Fibroblast of lung (primary cell): ENCODE measurements around the gene ATP6V0B. TPM values are rescaled to one million over a fixed set of nuclear protein-coding genes. Genes with fewer than 3 reads are reported as not detected.
A peak's percentile ranks its signal among the peaks of the same experiment; 100 is the strongest.

Experiments used
- DNase-seq, 2 donors: peaks; one replicate each; pipeline versions ENCODE4 v3.0.0 to v3.0.0-alpha.2; 2010; ENCODE audit warnings: low read depth in 2 of 2
- H2AFZ ChIP-seq: 2 replicates; pipeline ENCODE4 v1.5.1; 2012; ENCODE audit warnings: low read length, control low read depth, inconsistent platforms
- H3K27ac ChIP-seq: 2 replicates; pipeline ENCODE4 v1.5.1; 2011; ENCODE audit warnings: low read length, control low read depth; ENCODE audit not compliant: insufficient read depth
- H3K27me3 ChIP-seq: 2 replicates; pipeline ENCODE4 v1.5.1; 2011; ENCODE audit warnings: mild to moderate bottlenecking, low read length; ENCODE audit not compliant: control insufficient read depth, insufficient read depth
- H3K36me3 ChIP-seq: 2 replicates; pipeline ENCODE4 v1.5.1; 2011; ENCODE audit warnings: low read length; ENCODE audit not compliant: control insufficient read depth, insufficient read depth
- H3K4me1 ChIP-seq: 2 replicates; pipeline ENCODE4 v1.5.1; 2011; ENCODE audit warnings: low read length; ENCODE audit not compliant: control insufficient read depth, insufficient read depth; ENCODE audit errors: extremely low read depth
- H3K4me2 ChIP-seq: 2 replicates; pipeline ENCODE4 v1.5.1; 2011; ENCODE audit warnings: low read length, control low read depth; ENCODE audit not compliant: insufficient read depth; ENCODE audit errors: extremely low read depth
- H3K4me3 ChIP-seq, 4 experiments: fragments of 200-600 bp in 1 of 4; sonication (generic) in 1 of 4; replicated peaks in 1 of 4; 2 replicates each; pipeline ENCODE4 v1.5.1; 2011 to 2016; ENCODE audit warnings: low read length in 4 of 4, low read depth in 3 of 4, mild to moderate bottlenecking in 3 of 4, control low read depth in 2 of 4, inconsistent platforms in 1 of 4, mixed read lengths in 1 of 4; ENCODE audit not compliant: insufficient read depth in 1 of 4; ENCODE audit errors: control extremely low read depth in 1 of 4
- H3K79me2 ChIP-seq: 2 replicates; pipeline ENCODE4 v1.5.1; 2012; ENCODE audit warnings: mild to moderate bottlenecking, low read length, inconsistent platforms; ENCODE audit not compliant: control insufficient read depth, insufficient read depth
- H3K9ac ChIP-seq: 2 replicates; pipeline ENCODE4 v1.5.1; 2011; ENCODE audit warnings: mild to moderate bottlenecking, low read length, control low read depth; ENCODE audit not compliant: insufficient read depth
- H3K9me3 ChIP-seq: 2 replicates; pipeline ENCODE4 v1.5.1; 2012; ENCODE audit warnings: low read depth, low read length; ENCODE audit not compliant: control insufficient read depth, insufficient read depth
- H4K20me1 ChIP-seq: 2 replicates; pipeline ENCODE4 v1.5.1; 2011; ENCODE audit warnings: low read length; ENCODE audit not compliant: control insufficient read depth, insufficient read depth; ENCODE audit errors: extremely low read depth
- EZH2 ChIP-seq: IDR thresholded peaks from 2 replicates; pipeline ENCODE4 v1.5.1; 2012; ENCODE audit warnings: low read length, control low read depth, mild to moderate bottlenecking; ENCODE audit errors: missing control alignments
- polyA plus RNA-seq, 2 donors: library from polyadenylated mRNA; depleted of rRNA in 1 of 2; stranded (reverse) in 1 of 2; unstranded in 1 of 2; fragments of >200 nt; gene quantifications; 2 replicates each; pipeline ENCODE4 v1.2.1, GENCODE V29; 2011 to 2012; ENCODE audit warnings: missing spikeins in 1 of 2
- total RNA-seq: library from RNA; depleted of rRNA; stranded (reverse); fragments of >200 nt; gene quantifications from 2 replicates; pipeline ENCODE4 v1.2.1, GENCODE V29; 2014
- TF ChIP-seq, protein P1 (sequence below), 2 donors: IDR thresholded peaks in 1 of 2; conservative IDR thresholded peaks in 1 of 2; 1 replicate in 1 of 2; 2 replicates in 1 of 2; pipeline ENCODE4 v1.5.1; 2011 to 2012; ENCODE audit warnings: low read length in 2 of 2, control low read depth in 1 of 2, inconsistent platforms in 1 of 2, low read depth in 1 of 2, mild to moderate bottlenecking in 1 of 2

ATP6V0B gene
- total and polyA plus RNA-seq, 2 donors (not counting 1 experiment from before 2014, with no cell fraction given): 83.5 to 121 TPM

DNA sequence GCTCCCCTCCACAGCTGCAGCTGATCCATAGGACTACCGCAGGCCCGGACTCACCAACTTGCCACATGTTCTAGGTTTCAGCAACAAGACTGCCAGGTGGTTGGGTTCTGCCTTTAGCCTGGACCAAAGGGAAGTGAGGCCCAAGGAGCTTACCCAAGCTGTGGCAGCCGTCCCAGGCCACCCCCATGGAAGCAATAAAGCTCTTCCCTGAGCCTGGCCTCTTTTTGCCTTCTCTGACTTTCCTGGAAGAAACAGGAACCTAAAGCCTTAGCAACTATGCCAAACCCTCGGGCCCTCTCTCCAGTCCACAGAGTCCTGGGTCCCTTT lies 43.8 kb upstream of the ATP6V0B start:
- DNase-seq: no peak
- H3K4me1 ChIP-seq: peaks cover 9% of the 10 kb centered on the region
- H3K4me3 ChIP-seq: no peak overlapping the region
- H4K20me1 ChIP-seq: no peaks in the 10 kb centered on the region
- H3K27ac ChIP-seq: no peak overlapping the region
- no peaks in the 10 kb centered on the region for H3K79me2 ChIP-seq
- H3K9ac ChIP-seq: no peak overlapping the region
- no peak overlapping the region for H3K4me2 ChIP-seq
- no peaks in the 10 kb centered on the region for H3K27me3 ChIP-seq
- no peak overlapping the region for H2AFZ ChIP-seq
- TF ChIP-seq, protein P1, sequence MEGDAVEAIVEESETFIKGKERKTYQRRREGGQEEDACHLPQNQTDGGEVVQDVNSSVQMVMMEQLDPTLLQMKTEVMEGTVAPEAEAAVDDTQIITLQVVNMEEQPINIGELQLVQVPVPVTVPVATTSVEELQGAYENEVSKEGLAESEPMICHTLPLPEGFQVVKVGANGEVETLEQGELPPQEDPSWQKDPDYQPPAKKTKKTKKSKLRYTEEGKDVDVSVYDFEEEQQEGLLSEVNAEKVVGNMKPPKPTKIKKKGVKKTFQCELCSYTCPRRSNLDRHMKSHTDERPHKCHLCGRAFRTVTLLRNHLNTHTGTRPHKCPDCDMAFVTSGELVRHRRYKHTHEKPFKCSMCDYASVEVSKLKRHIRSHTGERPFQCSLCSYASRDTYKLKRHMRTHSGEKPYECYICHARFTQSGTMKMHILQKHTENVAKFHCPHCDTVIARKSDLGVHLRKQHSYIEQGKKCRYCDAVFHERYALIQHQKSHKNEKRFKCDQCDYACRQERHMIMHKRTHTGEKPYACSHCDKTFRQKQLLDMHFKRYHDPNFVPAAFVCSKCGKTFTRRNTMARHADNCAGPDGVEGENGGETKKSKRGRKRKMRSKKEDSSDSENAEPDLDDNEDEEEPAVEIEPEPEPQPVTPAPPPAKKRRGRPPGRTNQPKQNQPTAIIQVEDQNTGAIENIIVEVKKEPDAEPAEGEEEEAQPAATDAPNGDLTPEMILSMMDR (conservative IDR thresholded peaks at IDR 0.05 in 1 of 2, IDR thresholded peaks at IDR 0.05 in 1 of 2; ENCODE audit: low read depth in 1 of 2, low read length in 2 of 2): no peak
- TF ChIP-seq EZH2: no peak
- no peaks in the 10 kb centered on the region for H3K36me3 ChIP-seq
- no peaks in the 10 kb centered on the region for H3K9me3 ChIP-seq

DNA sequence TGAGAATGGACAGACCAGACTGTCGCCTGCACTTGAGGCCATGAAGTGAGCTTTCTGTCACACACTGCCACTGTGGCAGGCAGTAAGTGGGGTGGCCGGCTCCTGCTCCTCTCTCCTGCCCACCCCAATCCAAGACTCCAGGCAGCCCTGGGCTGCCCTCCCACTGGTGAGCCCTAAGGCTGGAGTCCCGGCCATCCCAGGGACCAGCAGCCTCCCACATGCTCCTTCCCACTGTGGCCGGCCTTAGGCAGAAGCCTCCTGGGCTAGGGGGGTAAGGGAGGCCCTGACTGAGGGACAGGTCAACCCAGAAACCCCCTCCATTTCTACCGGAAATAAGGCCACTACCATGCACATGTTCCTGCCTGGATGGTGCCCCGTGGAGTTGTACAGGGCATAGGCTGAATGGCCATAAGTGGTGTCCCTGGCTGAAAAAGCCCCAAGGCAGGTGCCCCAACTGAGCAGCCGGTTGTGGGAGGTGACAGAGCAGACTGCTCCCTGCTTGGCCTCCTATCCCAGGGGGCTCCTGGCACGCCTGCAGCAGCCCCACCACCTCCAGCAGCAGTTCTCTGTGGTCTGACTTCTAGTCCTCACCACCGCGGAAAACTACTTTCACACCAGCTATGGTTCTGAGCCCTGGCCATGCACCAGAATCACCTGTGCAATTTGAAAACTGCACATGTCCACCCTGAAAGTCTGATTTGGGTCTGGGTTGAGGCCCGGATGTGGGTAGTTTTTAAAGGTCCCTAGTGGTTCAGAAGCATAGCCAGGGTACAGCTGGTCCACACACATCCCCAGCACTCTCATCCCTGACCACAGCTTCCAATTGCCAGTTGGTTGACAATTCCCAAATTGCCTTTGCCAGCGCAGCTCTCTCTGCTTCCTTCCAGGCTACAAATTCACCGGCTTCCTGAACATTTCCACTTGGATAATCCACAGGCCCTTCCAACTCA lies 42.8 kb upstream of the ATP6V0B start:
- Histone ChIP-seq H3K27ac (no peak overlapping the region), H2AFZ (no peak overlapping the region), H3K9ac (no peak overlapping the region), H3K79me2 (no peaks in the 10 kb centered on the region), H3K9me3 (no peaks in the 10 kb centered on the region), H4K20me1 (no peaks in the 10 kb centered on the region), H3K4me2 (no peak overlapping the region), H3K36me3 (no peaks in the 10 kb centered on the region), H3K4me1 (peaks cover 9% of the 10 kb centered on the region), H3K4me3 (no peak overlapping the region), H3K27me3 (no peaks in the 10 kb centered on the region)
- no peak for DNase-seq
- TF ChIP-seq EZH2: no peak
- TF ChIP-seq, protein P1 (conservative IDR thresholded peaks at IDR 0.05 in 1 of 2, IDR thresholded peaks at IDR 0.05 in 1 of 2; ENCODE audit: low read depth in 1 of 2, low read length in 2 of 2): no peak

DNA sequence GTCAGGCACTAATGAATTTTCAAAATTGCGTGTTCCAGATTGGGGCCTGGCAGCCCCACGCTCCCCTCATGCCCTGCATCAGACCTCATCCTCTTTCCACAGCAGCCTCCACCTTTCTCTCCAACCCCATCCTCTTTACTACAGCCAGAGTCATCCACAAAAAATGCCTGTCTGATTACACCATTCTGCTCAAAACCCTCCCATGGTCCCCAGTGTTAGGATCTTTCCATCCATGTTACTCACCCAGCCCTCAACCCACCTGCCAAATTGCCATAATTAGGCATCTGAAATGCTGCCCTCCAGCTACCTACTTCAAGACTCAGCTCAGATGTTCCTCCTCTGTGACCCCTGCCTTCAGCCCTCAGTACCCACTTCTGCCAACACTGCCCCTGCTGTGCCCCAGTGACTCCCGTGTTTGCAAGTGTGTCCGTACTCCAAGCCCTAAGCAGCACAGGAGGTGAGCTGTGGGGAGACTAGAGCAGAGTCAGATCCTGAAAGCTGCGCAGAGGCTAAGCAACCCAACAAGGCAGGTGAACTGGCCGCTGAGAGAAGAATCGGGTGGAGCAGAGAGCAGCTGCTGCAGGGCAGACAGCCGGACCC lies 41.9 kb upstream of the ATP6V0B start:
- Histone ChIP-seq H3K4me1 (peaks cover 9% of the 10 kb centered on the region), H3K27me3 (no peaks in the 10 kb centered on the region), H2AFZ (peak overlapping the region; percentile 7), H3K9ac (no peak overlapping the region), H4K20me1 (no peaks in the 10 kb centered on the region), H3K79me2 (no peaks in the 10 kb centered on the region), H3K4me2 (peak overlapping the region; percentile 77), H3K27ac (peak overlapping the region; percentile 23), H3K4me3 (peak overlapping the region; percentile 31 to 54 (median 36)), H3K36me3 (no peaks in the 10 kb centered on the region), H3K9me3 (no peaks in the 10 kb centered on the region)
- TF ChIP-seq, protein P1 (conservative IDR thresholded peaks at IDR 0.05 in 1 of 2, IDR thresholded peaks at IDR 0.05 in 1 of 2; ENCODE audit: low read depth in 1 of 2, low read length in 2 of 2): no peak
- no peak for TF ChIP-seq EZH2
- peak; percentile 36 to 69 for DNase-seq
